Measurements from ENCODE around the gene AKT2.

GRCh38 chr19:40321076-40321475 lies 35.9 kb upstream of the AKT2 start:
- TF ChIP-seq CTCF (IDR thresholded peaks at IDR 0.05) (no peak), POLR2A (IDR thresholded peaks at IDR 0.05) (no peak)

Data from vagina (tissue), 2 donors.